Panc1 (cell line): ENCODE data around the gene PIH1D1. TPM values are rescaled to one million over a fixed set of nuclear protein-coding genes. Genes with fewer than 3 reads are reported as not detected.

Source experiments
- ATAC-seq: fragments of 200-7000 bp; cut with Tn5 transposase; 2 replicates; pipeline ENCODE4 v1.9.1; 2020; ENCODE audit warnings: mild to moderate bottlenecking, moderate library complexity
- BruUV-seq: library from RNA; stranded (reverse); fragments of 400-500 nt; replicated peaks from 2 replicates; lab custom pipeline; 2021; lab: Mats Ljungman, UMichigan
- CTCF ChIA-PET: fragments of 300-600 bp; sonication (Branson Sonifier 250); formaldehyde crosslinking; loops from one replicate; lab custom pipeline; 2022; ENCODE audit warnings: antibody characterized with exemption; lab: Charles Lee
- POLR2A ChIA-PET: fragments of 300-600 bp; sonication (Branson Sonifier 250); formaldehyde crosslinking; loops from one replicate; lab custom pipeline; 2022; ENCODE audit warnings: antibody characterized with exemption; lab: Charles Lee
- DNase-seq: peaks from one replicate; pipeline ENCODE4 v3.0.0-alpha.2; 2010; ENCODE audit warnings: low read depth, low spot score
- H3K27ac ChIP-seq: 2 replicates; pipeline ENCODE4 v1.5.1; 2011; ENCODE audit warnings: mild to moderate bottlenecking, low read length, inconsistent platforms
- H3K27me3 ChIP-seq: fragments of 200-500 bp; sonication (Bioruptor generic); 2 replicates; pipeline ENCODE4 v1.6.0; 2014; ENCODE audit warnings: low read length, inconsistent platforms; ENCODE audit not compliant: control insufficient read depth, insufficient read depth
- H3K36me3 ChIP-seq: fragments of 200-500 bp; sonication (Bioruptor generic); 2 replicates; pipeline ENCODE4 v1.5.1; 2014; ENCODE audit warnings: inconsistent platforms, mild to moderate bottlenecking, low read length, moderate library complexity; ENCODE audit not compliant: control insufficient read depth, insufficient read depth
- H3K4me1 ChIP-seq: 2 replicates; pipeline ENCODE4 v1.5.1; 2011; ENCODE audit warnings: inconsistent platforms, mild to moderate bottlenecking, low read length, moderate library complexity; ENCODE audit not compliant: control insufficient read depth, insufficient read depth
- H3K4me3 ChIP-seq, 2 experiments: 2 replicates each; pipeline ENCODE4 v1.5.1; 2011 to 2012; ENCODE audit warnings: low read depth in 2 of 2, low read length in 2 of 2, mild to moderate bottlenecking in 2 of 2, inconsistent platforms in 1 of 2, moderate library complexity in 1 of 2
- H3K9me3 ChIP-seq: fragments of 200-500 bp; sonication (Bioruptor generic); 2 replicates; pipeline ENCODE4 v1.5.1; 2014; ENCODE audit warnings: low read depth, mild to moderate bottlenecking, inconsistent platforms, low read length, moderate library complexity; ENCODE audit not compliant: control insufficient read depth, insufficient read depth
- POLR2AphosphoS5 ChIP-seq: IDR thresholded peaks from 2 replicates; pipeline ENCODE4 v1.6.1; 2012; ENCODE audit warnings: mild to moderate bottlenecking, low read depth, low read length, moderate library complexity
- SIN3A ChIP-seq: IDR thresholded peaks from 2 replicates; pipeline ENCODE4 v1.6.1; 2012; ENCODE audit warnings: low read depth, mild to moderate bottlenecking, low read length, moderate library complexity, borderline replicate concordance; ENCODE audit not compliant: insufficient read depth
- TCF7L2 ChIP-seq: IDR thresholded peaks from 2 replicates; pipeline ENCODE4 v1.6.1; 2011; ENCODE audit warnings: mild to moderate bottlenecking, low read depth, low read length, inconsistent platforms
- in situ Hi-C: cut with HindIII; loops from 2 replicates; pipeline ENCODE4 v1.10.0; 2016; ENCODE audit warnings: low sequenced_read_pairs, low pct_unique_long_range_greater_than_20kb
- intact Hi-C: fragments of 100-400 bp; cut with micrococcal nuclease; formaldehyde crosslinking; loops from one replicate; pipeline ENCODE4 v1.10.0; 2022; ENCODE audit not compliant: unreplicated experiment
- total RNA-seq: library from RNA; stranded (reverse); gene quantifications from one replicate; pipeline ENCODE4 v1.2.1, GENCODE V29; 2021; ENCODE audit not compliant: unreplicated experiment
- TF ChIP-seq, protein P1 (sequence below): fragments of 450-650 bp; IDR thresholded peaks from 2 replicates; pipeline ENCODE4 v1.5.1; 2017; ENCODE audit warnings: mild to moderate bottlenecking
- TF ChIP-seq, protein P2 (sequence below), 2 experiments: IDR thresholded peaks; 2 replicates each; pipeline ENCODE4 v1.6.1; 2011 to 2012; ENCODE audit warnings: low read depth in 2 of 2, control low read depth in 1 of 2, low read length in 1 of 2, mild to moderate bottlenecking in 1 of 2, moderate library complexity in 1 of 2; ENCODE audit not compliant: insufficient read depth in 1 of 2

PIH1D1 gene
- total RNA-seq, 1 experiment from 2014 or later: 78.5 TPM

DNA sequence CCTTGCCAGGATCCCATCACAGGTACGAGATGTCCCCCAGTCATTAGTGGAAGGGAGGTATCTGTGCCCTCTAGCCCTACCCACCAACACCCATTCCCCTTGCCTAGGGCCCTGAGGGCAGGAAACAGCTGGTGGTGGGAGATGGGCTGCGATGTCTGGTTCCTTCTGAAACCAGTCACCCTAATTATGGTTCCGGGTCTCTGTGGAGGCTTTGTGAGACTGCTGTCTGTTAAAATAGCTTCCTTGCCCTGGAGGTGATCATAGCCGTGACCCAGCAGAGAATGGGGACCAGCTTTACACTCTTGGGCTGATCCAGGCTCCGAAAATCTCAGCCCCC lies 6.9 kb upstream of the PIH1D1 start:
- BruUV-seq: no TSS peak
- Histone ChIP-seq H3K27me3 (no peaks in the 10 kb centered on the region), H3K36me3 (no peaks in the 10 kb centered on the region), H3K9me3 (no peaks in the 10 kb centered on the region), H3K27ac (no peak overlapping the region), H3K4me1 (no peaks in the 10 kb centered on the region; the same call in 1 of the 2 replicates), H3K4me3 (no peak overlapping the region)
- ATAC-seq (no peak), DNase-seq (no peak)
- no peak for TF ChIP-seq SIN3A
- TF ChIP-seq, protein P1, sequence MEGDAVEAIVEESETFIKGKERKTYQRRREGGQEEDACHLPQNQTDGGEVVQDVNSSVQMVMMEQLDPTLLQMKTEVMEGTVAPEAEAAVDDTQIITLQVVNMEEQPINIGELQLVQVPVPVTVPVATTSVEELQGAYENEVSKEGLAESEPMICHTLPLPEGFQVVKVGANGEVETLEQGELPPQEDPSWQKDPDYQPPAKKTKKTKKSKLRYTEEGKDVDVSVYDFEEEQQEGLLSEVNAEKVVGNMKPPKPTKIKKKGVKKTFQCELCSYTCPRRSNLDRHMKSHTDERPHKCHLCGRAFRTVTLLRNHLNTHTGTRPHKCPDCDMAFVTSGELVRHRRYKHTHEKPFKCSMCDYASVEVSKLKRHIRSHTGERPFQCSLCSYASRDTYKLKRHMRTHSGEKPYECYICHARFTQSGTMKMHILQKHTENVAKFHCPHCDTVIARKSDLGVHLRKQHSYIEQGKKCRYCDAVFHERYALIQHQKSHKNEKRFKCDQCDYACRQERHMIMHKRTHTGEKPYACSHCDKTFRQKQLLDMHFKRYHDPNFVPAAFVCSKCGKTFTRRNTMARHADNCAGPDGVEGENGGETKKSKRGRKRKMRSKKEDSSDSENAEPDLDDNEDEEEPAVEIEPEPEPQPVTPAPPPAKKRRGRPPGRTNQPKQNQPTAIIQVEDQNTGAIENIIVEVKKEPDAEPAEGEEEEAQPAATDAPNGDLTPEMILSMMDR: no peak
- TF ChIP-seq, protein P2, sequence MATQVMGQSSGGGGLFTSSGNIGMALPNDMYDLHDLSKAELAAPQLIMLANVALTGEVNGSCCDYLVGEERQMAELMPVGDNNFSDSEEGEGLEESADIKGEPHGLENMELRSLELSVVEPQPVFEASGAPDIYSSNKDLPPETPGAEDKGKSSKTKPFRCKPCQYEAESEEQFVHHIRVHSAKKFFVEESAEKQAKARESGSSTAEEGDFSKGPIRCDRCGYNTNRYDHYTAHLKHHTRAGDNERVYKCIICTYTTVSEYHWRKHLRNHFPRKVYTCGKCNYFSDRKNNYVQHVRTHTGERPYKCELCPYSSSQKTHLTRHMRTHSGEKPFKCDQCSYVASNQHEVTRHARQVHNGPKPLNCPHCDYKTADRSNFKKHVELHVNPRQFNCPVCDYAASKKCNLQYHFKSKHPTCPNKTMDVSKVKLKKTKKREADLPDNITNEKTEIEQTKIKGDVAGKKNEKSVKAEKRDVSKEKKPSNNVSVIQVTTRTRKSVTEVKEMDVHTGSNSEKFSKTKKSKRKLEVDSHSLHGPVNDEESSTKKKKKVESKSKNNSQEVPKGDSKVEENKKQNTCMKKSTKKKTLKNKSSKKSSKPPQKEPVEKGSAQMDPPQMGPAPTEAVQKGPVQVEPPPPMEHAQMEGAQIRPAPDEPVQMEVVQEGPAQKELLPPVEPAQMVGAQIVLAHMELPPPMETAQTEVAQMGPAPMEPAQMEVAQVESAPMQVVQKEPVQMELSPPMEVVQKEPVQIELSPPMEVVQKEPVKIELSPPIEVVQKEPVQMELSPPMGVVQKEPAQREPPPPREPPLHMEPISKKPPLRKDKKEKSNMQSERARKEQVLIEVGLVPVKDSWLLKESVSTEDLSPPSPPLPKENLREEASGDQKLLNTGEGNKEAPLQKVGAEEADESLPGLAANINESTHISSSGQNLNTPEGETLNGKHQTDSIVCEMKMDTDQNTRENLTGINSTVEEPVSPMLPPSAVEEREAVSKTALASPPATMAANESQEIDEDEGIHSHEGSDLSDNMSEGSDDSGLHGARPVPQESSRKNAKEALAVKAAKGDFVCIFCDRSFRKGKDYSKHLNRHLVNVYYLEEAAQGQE (IDR thresholded peaks at IDR 0.05; ENCODE audit: insufficient read depth in 1 of 2, low read depth in 2 of 2, low read length in 1 of 2): no peak
- no peak for TF ChIP-seq POLR2AphosphoS5
- no peak for TF ChIP-seq TCF7L2
- in situ Hi-C loops (no loop called here), intact Hi-C loops (no loop called here)
- POLR2A ChIA-PET: interaction anchor here (0.7 kb wide), 1 partner anchor 131 kb away, joined by 3 read pairs; no protein-coding TSS in a partner anchor
- CTCF ChIA-PET: no interaction called here

DNA sequence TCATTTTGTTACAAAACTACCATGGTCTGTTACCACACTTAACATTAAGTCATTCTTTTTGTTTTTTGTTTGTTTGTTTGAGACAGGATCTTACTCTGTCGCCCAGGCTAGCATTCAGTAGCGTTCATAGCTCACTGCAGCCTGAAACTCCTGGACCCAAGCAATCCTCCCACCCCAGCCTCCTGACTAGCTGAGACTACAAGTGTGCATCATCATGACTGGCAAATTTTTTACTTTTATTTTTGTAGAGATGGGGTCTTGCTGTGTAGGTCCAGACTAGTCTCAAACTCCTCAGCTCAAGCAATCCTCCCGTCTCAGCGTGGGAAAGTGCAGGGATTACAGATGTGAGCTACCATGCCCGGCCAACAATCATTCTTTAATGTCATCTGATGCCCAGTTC lies 4.7 kb upstream of the PIH1D1 start:
- CTCF ChIA-PET: no interaction called here
- H3K27ac ChIP-seq: no peak overlapping the region
- in situ Hi-C loops: no loop called here
- POLR2A ChIA-PET: no interaction called here
- H3K4me1 ChIP-seq: no peaks in the 10 kb centered on the region; the same call in 1 of the 2 replicates
- no peaks in the 10 kb centered on the region for H3K9me3 ChIP-seq
- no peak for ATAC-seq
- no peak for TF ChIP-seq SIN3A
- TF ChIP-seq TCF7L2: no peak
- TF ChIP-seq, protein P1: no peak
- TF ChIP-seq, protein P2 (IDR thresholded peaks at IDR 0.05; ENCODE audit: insufficient read depth in 1 of 2, low read depth in 2 of 2, low read length in 1 of 2): no peak
- no peak for TF ChIP-seq POLR2AphosphoS5
- H3K27me3 ChIP-seq: no peaks in the 10 kb centered on the region
- DNase-seq: no peak
- intact Hi-C loops: no loop called here
- no peak overlapping the region for H3K4me3 ChIP-seq
- no peaks in the 10 kb centered on the region; the same call in 1 of the 2 replicates for H3K36me3 ChIP-seq
- no TSS peak for BruUV-seq
